HG03378 (cell line): ENCODE results near the gene MREG.

ENCODE experiments used
- ATAC-seq: cut with Tn5 transposase; IDR thresholded peaks from one replicate; pipeline ENCODE4 v1.9.1; 2021; ENCODE audit warnings: mild to moderate bottlenecking, moderate library complexity; ENCODE audit not compliant: unreplicated experiment

MREG gene

DNA sequence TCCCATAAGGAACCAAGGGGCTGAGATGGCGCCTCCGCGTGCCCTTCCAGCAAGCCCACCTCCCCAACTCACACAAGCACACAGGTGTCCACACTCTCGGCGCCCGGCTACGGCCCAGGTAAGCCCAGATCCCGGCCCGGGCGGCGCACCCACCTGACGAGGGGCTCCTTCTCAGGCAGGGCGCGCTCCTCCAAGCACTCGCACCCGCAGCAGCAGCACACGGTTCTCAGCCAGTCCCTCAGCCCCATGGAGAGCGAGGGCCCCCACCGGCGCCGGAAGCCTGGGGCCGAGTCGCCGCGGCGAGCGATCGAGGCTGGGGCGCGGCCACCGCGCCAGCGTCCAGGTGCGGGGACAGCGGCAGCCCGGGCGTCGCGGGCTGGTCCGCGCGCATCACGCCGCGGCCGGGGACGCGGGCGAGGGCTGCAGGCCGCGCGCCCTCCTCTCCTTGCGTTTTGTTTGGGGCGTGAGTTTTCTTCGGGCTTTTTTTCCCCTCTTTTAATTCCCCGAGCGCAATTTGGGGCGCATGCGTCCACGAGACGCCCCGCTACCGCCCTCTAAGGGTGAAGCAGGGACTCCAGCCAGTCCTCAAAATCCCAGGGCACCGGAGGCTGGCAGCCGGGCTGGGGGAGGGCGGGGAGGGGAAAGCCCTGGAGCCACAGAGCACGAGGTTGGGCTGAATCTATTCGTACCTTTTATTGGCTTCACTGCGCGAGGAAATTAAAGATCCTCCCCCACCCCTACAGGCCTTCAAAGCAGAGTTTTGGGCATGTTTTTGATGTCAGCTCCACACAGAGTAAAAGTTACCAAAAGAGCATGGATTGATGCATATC lies at the start of gene MREG:
Gene MREG (minus strand): TSS at position 472 of the 830 bp plus-strand sequence. CDS start 224 bp downstream, at position 248.
- peak; percentile 24 for ATAC-seq

GRCh38 chr2:216059233-216059834 lies 46.0 kb upstream of the MREG start:
- ATAC-seq, result no peak

GRCh38 chr2:216057688-216058193 lies 44.4 kb upstream of the MREG start:
- ATAC-seq, result peak; percentile 90

- peak; percentile 37 for ATAC-seq
These were observed 43.4 kb upstream of the MREG start for GRCh38 chr2:216056739-216057138.

GRCh38 chr2:216055680-216056079 lies 42.3 kb upstream of the MREG start:
- ATAC-seq, result no peak

DNA sequence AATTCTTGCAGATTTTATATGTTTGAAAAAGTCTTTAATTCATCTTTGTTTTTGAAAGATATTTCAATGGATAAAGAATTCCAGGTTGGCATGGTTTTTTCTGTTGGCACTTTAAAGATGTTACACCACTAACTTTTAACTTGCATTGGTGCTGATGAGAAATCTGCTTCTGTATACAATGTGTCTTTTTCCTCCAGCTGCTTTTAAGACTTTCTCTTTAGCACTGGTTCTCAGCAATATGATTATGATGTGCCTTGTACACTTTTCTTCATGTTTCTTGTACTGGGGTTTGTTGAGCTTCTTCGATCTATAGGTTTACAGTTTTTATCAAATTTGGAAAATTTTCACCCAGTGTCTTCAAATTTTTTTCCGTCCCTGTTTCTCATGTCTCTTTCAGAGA lies 39.1 kb upstream of the MREG start:
- no peak for ATAC-seq

DNA sequence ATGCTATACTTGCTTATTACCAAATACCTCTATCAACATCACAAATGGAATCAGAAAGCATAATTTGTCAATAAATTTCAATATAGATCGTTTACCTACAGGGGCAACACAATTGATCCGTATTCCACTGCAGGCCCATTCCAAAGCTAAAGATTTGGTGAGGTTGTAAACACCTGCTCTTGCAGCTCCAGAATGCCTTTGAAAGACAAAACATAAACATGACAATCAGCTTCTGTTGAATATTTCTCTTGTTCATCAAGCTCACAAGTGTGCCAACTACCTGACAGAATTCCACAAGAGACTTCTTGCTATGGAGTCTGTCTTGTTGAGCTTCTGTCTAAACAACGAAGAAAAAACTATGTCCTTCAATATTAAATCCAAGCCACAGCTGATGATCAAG lies 38.0 kb upstream of the MREG start:
- ATAC-seq, result no peak

- ATAC-seq, result no peak
These were observed 36.1 kb upstream of the MREG start for GRCh38 chr2:216049452-216049851.

DNA sequence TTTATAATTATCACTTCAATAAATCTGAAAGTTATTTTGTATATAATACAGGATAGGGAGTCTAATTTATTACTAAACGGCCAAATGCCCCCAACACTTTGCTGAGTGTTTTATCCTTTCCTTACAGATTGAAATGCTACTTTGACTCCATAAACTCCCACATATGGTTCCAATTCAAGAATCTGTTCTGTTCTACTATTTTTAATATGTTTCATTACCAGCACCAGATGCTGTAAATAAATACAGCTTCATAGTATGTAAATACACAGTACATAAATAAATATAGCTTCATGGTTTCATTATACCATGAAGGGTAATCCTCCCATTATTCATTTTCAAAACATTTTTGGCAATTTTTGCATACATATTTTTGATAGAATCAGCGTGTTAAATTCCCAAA lies 34.0 kb upstream of the MREG start:
- no peak for ATAC-seq

- ATAC-seq, result peak; percentile 99
These were observed 31.6 kb upstream of the MREG start for GRCh38 chr2:216044883-216045486.

DNA sequence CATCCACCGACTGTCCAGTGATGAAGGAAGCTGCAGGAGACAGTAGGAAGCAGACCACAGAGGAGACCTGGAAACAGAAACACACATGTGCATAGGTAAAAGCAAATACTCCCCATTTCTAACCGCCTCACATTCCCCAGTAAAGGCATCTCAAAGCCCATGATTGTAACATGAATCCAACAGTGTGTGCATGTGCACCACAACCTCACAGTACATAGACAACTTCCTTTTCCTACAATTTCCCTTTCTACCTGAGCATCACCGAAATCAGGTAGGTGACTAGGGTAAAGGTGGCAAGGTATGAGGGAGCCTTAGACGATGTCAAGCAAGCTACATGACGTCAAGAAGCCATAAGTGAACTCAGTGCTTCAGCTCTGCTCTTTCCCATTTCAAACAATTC lies 30.6 kb upstream of the MREG start:
- ATAC-seq, result no peak

- no peak for ATAC-seq
These were observed 28.1 kb upstream of the MREG start for GRCh38 chr2:216041438-216041837.

DNA sequence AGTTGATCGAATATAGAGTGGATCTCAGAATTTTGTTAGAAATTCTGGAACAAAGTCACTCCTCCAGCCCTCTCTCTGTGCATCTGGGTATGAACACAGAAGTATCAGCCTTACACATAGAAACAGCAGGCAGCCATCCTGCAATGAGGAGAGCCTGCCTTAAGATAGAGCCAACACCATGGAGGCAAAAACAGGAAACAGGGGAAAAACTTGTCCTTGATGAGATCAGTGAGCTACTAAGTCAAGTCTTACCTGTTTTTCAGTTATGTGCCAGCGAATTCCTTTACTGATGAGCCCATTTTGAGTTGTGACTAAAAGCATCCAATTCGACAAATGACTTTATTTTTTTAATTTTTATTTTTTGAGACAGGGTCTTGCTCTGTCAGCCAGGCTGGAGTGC lies 26.6 kb upstream of the MREG start:
- ATAC-seq, result no peak

DNA sequence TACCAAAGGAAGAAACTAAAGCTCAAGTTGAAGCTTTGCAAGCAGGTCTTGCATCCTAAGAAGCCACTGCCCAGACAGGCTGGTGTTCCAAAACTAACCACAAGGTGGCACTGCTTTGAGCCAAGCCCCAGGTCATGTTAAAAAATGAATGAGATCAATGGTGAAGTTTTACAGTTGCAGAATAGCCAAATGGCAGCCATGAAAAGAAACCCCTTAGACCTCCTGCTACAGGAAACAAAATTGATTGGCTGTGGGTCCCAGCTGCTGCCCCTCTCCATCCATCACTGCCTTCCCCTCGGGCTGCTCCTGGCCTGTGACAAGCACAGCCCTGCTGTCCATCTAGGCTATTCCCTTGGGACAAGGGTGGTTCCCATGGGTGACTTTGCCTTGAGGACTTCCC lies 20.7 kb upstream of the MREG start:
- ATAC-seq, result peak; percentile 38

DNA sequence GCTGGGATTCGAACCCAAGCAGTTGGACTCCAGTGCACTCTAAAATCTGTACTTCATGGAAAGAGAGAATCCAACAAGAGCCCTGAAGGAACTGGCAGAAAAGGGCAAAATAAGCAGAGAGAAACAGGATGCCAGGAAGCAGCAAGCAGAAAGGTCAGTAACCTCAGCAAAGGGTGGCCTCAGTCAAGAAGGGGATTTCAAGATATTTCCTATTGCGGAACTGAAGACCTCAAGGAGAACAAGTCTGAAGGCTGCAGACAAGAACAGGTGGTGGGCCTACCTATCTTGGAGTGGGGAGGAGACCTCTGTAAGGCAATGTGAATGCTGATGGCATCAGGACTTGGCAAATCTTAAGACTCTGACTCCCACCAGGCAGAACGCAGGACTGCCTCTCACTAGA lies 20.1 kb upstream of the MREG start:
- ATAC-seq, result no peak

DNA sequence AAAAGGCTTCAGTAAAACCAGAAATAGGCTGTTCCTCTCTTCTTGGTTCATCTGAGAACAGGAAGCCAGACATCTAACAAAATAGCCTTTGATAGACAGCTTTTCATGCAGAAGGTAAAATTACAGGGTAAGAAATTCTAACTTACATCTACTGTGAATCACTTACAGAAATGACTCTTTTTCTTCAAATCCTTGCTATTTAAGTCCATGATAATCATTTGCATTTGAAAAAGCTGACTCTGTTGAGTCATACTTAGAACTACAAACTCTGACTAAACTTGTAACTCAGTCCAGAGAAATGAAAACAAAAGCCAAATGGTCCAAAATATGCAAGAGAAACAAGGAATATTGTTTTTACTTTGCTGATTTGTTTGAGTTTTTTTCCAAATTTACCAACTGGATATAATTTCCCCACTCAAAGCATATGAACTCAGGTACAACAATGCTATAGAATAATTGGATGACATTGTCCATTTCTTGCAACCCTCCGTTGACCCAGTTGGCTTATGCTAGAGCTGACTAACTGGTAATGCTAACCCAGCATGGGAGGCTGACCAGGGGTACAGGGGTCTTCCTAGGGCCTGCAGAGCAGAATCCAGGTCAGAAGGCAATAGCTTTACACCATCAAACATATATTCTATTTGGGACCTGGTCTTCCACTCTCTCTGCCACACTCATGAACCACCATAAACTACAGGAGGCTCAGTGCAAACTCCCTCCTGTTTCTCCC lies 18.8 kb upstream of the MREG start:
- ATAC-seq, result peak; percentile 90

DNA sequence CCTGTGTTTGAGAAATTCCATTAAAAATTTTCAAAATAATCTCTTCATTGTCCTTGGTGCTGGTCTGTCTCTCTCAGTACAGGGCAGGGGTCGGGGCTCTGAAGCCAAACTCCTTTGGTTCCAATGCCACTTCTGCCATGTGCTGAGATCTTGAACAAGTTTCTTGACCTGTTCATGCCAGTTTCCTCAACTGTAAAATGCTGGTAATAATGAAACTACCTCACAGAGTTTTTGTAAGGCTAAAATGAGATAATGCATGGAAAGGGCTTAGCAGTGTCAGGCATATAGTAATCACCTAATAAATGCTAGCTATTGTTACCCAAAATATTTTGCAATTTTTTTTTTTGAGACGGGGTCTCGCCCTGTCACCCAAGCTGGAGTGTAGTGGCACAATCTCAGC lies 16.9 kb upstream of the MREG start:
- no peak for ATAC-seq

DNA sequence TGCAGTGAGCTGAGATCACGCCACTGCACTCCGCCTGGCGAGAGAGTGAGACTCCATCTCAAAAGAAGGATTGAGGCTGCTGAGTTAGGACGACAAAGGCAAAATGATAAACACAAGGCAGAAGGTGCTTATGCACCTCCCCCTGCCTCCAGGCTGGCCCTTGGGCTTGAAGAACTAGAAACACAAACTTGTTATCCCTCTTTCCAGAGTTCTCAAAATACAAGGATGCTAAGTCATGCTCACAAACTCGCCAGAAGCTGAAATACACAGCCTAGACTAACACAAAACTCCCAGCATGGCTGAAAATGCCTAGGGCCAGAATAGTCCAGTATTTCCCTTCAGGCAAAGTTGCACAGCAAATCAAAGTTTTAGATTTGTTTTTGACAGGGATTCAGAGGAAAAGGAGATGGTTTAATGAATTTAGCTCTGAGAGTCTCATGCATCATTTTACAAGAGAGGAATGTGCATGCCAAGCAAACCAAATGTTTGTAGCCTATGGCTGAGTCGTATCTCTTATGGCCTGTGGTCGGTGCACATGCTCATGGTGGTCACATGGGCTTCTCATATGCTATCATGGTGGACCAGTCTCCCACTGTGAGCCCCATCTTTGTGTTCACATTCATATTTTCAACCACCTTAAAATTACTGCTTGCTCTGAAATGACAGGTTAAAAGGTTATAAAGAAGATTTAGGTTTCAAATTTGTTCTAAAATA lies 16.2 kb upstream of the MREG start:
- ATAC-seq, result no peak

GRCh38 chr2:216024779-216025336 lies 11.5 kb upstream of the MREG start:
- ATAC-seq, result no peak

- peak; percentile 85 for ATAC-seq
These were observed 9.8 kb upstream of the MREG start for GRCh38 chr2:216023055-216023648.
